ENCODE measurements around the gene PRR7. TPM values are rescaled to one million over a fixed set of nuclear protein-coding genes. Genes with fewer than 3 reads are reported as not detected.
A peak's percentile ranks its signal among the peaks of the same experiment; 100 is the strongest.

Gene PRR7
- total RNA-seq, 2 donors from 2014 or later: 32.0 to 40.1 TPM

GRCh38 chr5:177445052-177445916, 1.3 kb upstream of the PRR7 start:
- DNase-seq: peak in 2 of 3 donors; percentile 10 to 51
- H3K4me1 Mint-ChIP-seq: peaks cover 46% of the 10 kb centered on the region
- ATAC-seq: peak; percentile 35

GRCh38 chr5:177445917-177446199, 756 bp upstream of the PRR7 start:
- ATAC-seq (no peak), DNase-seq (no peak)
- peaks cover 45% of the 10 kb centered on the region for H3K4me1 Mint-ChIP-seq
- no peaks in the 10 kb centered on the region for H3K27me3 Mint-ChIP-seq
- peak overlapping the region; percentile 88 for H3K4me3 Mint-ChIP-seq
- peak overlapping the region; percentile 99 for H3K27ac Mint-ChIP-seq
- H3K36me3 Mint-ChIP-seq (ENCODE audit: low read depth): peaks cover 4% of the 10 kb centered on the region
- H3K9me3 ChIP-seq (ENCODE audit: control insufficient read depth, low read length, poor library complexity, severe bottlenecking): no peaks in the 10 kb centered on the region

More at GRCh38 chr5:177445052-177445916, 1.3 kb upstream of the PRR7 start:
- Mint-ChIP-seq H3K4me3 (peak overlapping the region; percentile 90), H3K27ac (peak overlapping the region; percentile 99), H3K27me3 (no peaks in the 10 kb centered on the region), H3K36me3 (ENCODE audit: low read depth) (peaks cover 4% of the 10 kb centered on the region)
- H3K9me3 ChIP-seq (ENCODE audit: control insufficient read depth, low read length, poor library complexity, severe bottlenecking): no peaks in the 10 kb centered on the region

GRCh38 chr5:177447066-177447610, 524 bp downstream of the PRR7 start:
- peak; percentile 58 for ATAC-seq
- H3K36me3 Mint-ChIP-seq (ENCODE audit: low read depth): peaks cover 4% of the 10 kb centered on the region

GRCh38 chr5:177447611-177448243, 1.1 kb downstream of the PRR7 start:
- DNase-seq (peak in 1 of 3 donors; percentile 21), ATAC-seq (peak; percentile 3)
- Mint-ChIP-seq H3K36me3 (ENCODE audit: low read depth) (no peaks in the 10 kb centered on the region), H3K4me3 (peak overlapping the region; percentile 78), H3K27me3 (no peaks in the 10 kb centered on the region), H3K4me1 (peaks cover 44% of the 10 kb centered on the region), H3K27ac (peak overlapping the region; percentile 93)
- H3K9me3 ChIP-seq (ENCODE audit: control insufficient read depth, low read length, poor library complexity, severe bottlenecking): no peaks in the 10 kb centered on the region

More at GRCh38 chr5:177447066-177447610, 524 bp downstream of the PRR7 start:
- peak overlapping the region; percentile 78 for H3K4me3 Mint-ChIP-seq
- no peaks in the 10 kb centered on the region for H3K9me3 ChIP-seq (ENCODE audit: control insufficient read depth, low read length, poor library complexity, severe bottlenecking)
- H3K4me1 Mint-ChIP-seq: peaks cover 45% of the 10 kb centered on the region
- peak; percentile 69 to 80 (median 78) for DNase-seq
- H3K27ac Mint-ChIP-seq: no peak overlapping the region
- no peaks in the 10 kb centered on the region for H3K27me3 Mint-ChIP-seq

- H3K4me1 Mint-ChIP-seq: peaks cover 49% of the 10 kb centered on the region
- ATAC-seq: no peak
These were observed 1.8 kb downstream of the PRR7 start for GRCh38 chr5:177448244-177448950.

GRCh38 chr5:177449140-177450061, 2.8 kb downstream of the PRR7 start:
- ATAC-seq (no peak), DNase-seq (no peak)
- Mint-ChIP-seq H3K36me3 (ENCODE audit: low read depth) (no peaks in the 10 kb centered on the region), H3K4me3 (peak overlapping the region; percentile 9), H3K4me1 (peaks cover 50% of the 10 kb centered on the region), H3K27me3 (no peaks in the 10 kb centered on the region), H3K27ac (peak overlapping the region; percentile 93)
- no peaks in the 10 kb centered on the region for H3K9me3 ChIP-seq (ENCODE audit: control insufficient read depth, low read length, poor library complexity, severe bottlenecking)

More at GRCh38 chr5:177448244-177448950, 1.8 kb downstream of the PRR7 start:
- no peaks in the 10 kb centered on the region for H3K27me3 Mint-ChIP-seq
- H3K4me3 Mint-ChIP-seq: peak overlapping the region; percentile 78
- H3K36me3 Mint-ChIP-seq (ENCODE audit: low read depth): no peaks in the 10 kb centered on the region
- DNase-seq: no peak
- no peaks in the 10 kb centered on the region for H3K9me3 ChIP-seq (ENCODE audit: control insufficient read depth, low read length, poor library complexity, severe bottlenecking)
- peak overlapping the region; percentile 93 for H3K27ac Mint-ChIP-seq

GRCh38 chr5:177450667-177451424, 4.2 kb downstream of the PRR7 start:
- H3K9me3 ChIP-seq (ENCODE audit: control insufficient read depth, low read length, poor library complexity, severe bottlenecking): no peaks in the 10 kb centered on the region
- H3K27me3 Mint-ChIP-seq: no peaks in the 10 kb centered on the region
- H3K4me1 Mint-ChIP-seq: peaks cover 38% of the 10 kb centered on the region
- no peak for DNase-seq
- no peak for ATAC-seq
- peak overlapping the region; percentile 93 for H3K27ac Mint-ChIP-seq
- no peaks in the 10 kb centered on the region for H3K36me3 Mint-ChIP-seq (ENCODE audit: low read depth)
- H3K4me3 Mint-ChIP-seq: peak overlapping the region; percentile 73

GRCh38 chr5:177452688-177453638, 6.3 kb downstream of the PRR7 start:
- Mint-ChIP-seq H3K27ac (peak overlapping the region; percentile 96), H3K4me1 (peaks cover 42% of the 10 kb centered on the region), H3K27me3 (no peaks in the 10 kb centered on the region), H3K4me3 (peak overlapping the region; percentile 53), H3K36me3 (ENCODE audit: low read depth) (no peaks in the 10 kb centered on the region)
- H3K9me3 ChIP-seq (ENCODE audit: control insufficient read depth, low read length, poor library complexity, severe bottlenecking): no peaks in the 10 kb centered on the region
- ATAC-seq (no peak), DNase-seq (no peak)

GRCh38 chr5:177453852-177454396, 7.3 kb downstream of the PRR7 start:
- Mint-ChIP-seq H3K36me3 (ENCODE audit: low read depth) (no peaks in the 10 kb centered on the region), H3K4me1 (peaks cover 35% of the 10 kb centered on the region), H3K27ac (peak overlapping the region; percentile 96), H3K27me3 (no peaks in the 10 kb centered on the region), H3K4me3 (peak overlapping the region; percentile 85)
- no peak for ATAC-seq
- H3K9me3 ChIP-seq (ENCODE audit: control insufficient read depth, low read length, poor library complexity, severe bottlenecking): no peaks in the 10 kb centered on the region
- no peak for DNase-seq

GRCh38 chr5:177454397-177455035, 7.9 kb downstream of the PRR7 start:
- Mint-ChIP-seq H3K27me3 (no peaks in the 10 kb centered on the region), H3K4me3 (peak overlapping the region; percentile 85), H3K36me3 (ENCODE audit: low read depth) (no peaks in the 10 kb centered on the region), H3K27ac (peak overlapping the region; percentile 96), H3K4me1 (peaks cover 35% of the 10 kb centered on the region)
- ATAC-seq (peak; percentile 63), DNase-seq (peak; percentile 97 to 98 (median 97))
- H3K9me3 ChIP-seq (ENCODE audit: control insufficient read depth, low read length, poor library complexity, severe bottlenecking): no peaks in the 10 kb centered on the region

All from T-helper 17 cell (primary cell).